Prostate gland (tissue), 2 donors: ENCODE measurements around the gene KIF5A.
A peak's percentile ranks its signal among the peaks of the same experiment; 100 is the strongest.

Experiments
- POLR2A ChIP-seq: fragments of 450-650 bp; IDR thresholded peaks from one replicate; pipeline ENCODE4 v1.6.1; 2016; ENCODE audit warnings: antibody characterized with exemption, mild to moderate bottlenecking
- POLR2AphosphoS5 ChIP-seq: sonication (generic); formaldehyde crosslinking; IDR thresholded peaks from one replicate; pipeline ENCODE4 v1.6.1; 2017; ENCODE audit warnings: antibody characterized with exemption
- TF ChIP-seq, protein P1 (sequence below), 4 experiments: fragments of 200-600 bp in 2 of 4; fragments of 450-650 bp in 2 of 4; sonication (generic) in 2 of 4; IDR thresholded peaks; 1 replicate in 3 of 4; 2 replicates in 1 of 4; pipeline ENCODE4 v1.5.1; 2016 to 2019; ENCODE audit warnings: antibody characterized with exemption in 4 of 4, mild to moderate bottlenecking in 2 of 4, moderate library complexity in 2 of 4

DNA sequence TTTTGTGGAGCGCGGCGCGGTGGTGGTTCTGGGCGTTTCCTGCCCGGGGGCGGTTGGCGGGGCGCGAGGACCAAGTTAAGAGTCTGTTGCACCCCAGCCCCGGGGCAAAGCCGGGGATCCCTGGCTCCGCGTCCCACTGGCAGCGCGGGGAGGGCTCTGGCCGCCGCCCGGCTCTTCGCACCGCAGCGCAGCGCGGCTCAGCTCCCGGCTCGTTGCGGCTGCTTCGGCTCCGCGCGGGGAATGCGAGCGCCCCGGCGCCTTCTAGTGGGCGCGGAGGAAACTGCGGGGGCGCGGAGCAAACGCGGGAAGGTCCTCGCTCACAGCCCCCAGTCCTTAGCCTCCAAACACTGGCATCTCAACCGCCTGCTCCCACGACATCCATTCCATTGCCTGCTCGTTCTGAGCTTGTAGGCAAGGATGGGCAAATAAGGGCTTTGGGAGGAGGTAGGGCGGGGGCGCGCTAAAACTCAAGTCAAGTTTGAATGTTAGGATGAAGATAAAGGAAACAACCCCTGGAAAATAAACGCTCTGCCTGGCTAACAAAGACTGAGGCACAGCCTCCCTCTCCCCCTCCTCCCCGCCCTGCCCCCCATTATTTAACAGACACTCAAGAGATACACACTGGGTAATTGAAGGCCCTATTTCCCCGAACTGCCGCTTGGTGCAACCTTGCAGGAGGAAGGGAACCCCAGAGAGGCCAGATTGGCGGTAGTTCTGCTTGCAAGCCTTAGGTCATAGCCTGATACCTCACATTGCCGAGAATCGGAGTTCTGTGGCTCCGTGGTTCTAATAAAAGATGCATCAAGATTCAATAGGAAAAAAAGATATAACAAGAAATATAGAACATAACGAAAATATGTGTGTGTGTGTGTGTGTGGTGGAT, 83.4 kb downstream of the KIF5A start, which contains the start of gene B4GALNT1:
- TF ChIP-seq, protein P1, sequence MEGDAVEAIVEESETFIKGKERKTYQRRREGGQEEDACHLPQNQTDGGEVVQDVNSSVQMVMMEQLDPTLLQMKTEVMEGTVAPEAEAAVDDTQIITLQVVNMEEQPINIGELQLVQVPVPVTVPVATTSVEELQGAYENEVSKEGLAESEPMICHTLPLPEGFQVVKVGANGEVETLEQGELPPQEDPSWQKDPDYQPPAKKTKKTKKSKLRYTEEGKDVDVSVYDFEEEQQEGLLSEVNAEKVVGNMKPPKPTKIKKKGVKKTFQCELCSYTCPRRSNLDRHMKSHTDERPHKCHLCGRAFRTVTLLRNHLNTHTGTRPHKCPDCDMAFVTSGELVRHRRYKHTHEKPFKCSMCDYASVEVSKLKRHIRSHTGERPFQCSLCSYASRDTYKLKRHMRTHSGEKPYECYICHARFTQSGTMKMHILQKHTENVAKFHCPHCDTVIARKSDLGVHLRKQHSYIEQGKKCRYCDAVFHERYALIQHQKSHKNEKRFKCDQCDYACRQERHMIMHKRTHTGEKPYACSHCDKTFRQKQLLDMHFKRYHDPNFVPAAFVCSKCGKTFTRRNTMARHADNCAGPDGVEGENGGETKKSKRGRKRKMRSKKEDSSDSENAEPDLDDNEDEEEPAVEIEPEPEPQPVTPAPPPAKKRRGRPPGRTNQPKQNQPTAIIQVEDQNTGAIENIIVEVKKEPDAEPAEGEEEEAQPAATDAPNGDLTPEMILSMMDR (IDR thresholded peaks at IDR 0.05): peak; percentile 40 to 85 (median 58)
- TF ChIP-seq POLR2AphosphoS5 (no peak), POLR2A (no peak)
